Heart right ventricle (tissue), 16 donors: ENCODE data around the gene ZNHIT6. TPM values are rescaled to one million over a fixed set of nuclear protein-coding genes. Genes with fewer than 3 reads are reported as not detected.

ENCODE experiments used
- ATAC-seq, 8 donors: fragments of 200-7000 bp; cut with Tn5 transposase; one replicate each; pipeline ENCODE4 v1.9.1; 2020; ENCODE audit warnings: mild to moderate bottlenecking in 8 of 8, moderate library complexity in 8 of 8, moderate number of reproducible peaks in 1 of 8
- DNase-seq, 2 donors: peaks; one replicate each; pipeline ENCODE4 v3.0.0-alpha.2; 2020
- H3K27ac ChIP-seq, 10 donors: fragments of 200-600 bp; sonication (generic) in 2 of 10; one replicate each; pipeline versions ENCODE4 v1.5.0 to v1.8.0; 2020 to 2022; ENCODE audit warnings: mild to moderate bottlenecking in 3 of 10
- H3K27me3 ChIP-seq, 7 donors: fragments of 200-600 bp; one replicate each; pipeline ENCODE4 v1.8.0; 2021 to 2022; ENCODE audit warnings: mild to moderate bottlenecking in 2 of 7
- H3K36me3 ChIP-seq, 9 donors: fragments of 200-600 bp; sonication (generic) in 1 of 9; one replicate each; pipeline versions ENCODE4 v1.5.0 to v1.8.0; 2020 to 2022; ENCODE audit warnings: mild to moderate bottlenecking in 2 of 9
- H3K4me1 ChIP-seq, 9 donors: fragments of 200-600 bp; sonication (generic) in 1 of 9; one replicate each; pipeline versions ENCODE4 v1.5.0 to v1.8.0; 2020 to 2022; ENCODE audit warnings: mild to moderate bottlenecking in 4 of 9
- H3K4me3 ChIP-seq, 10 donors: fragments of 200-600 bp; sonication (generic) in 2 of 10; one replicate each; pipeline versions ENCODE4 v1.5.0 to v1.8.0; 2020 to 2022; ENCODE audit warnings: mild to moderate bottlenecking in 7 of 10, moderate library complexity in 2 of 10
- H3K9me3 ChIP-seq, 11 donors: fragments of 200-600 bp in 10 of 11; sonication (generic) in 2 of 11; one replicate each; pipeline versions ENCODE4 v1.5.0 to v1.8.0; 2013 to 2022; ENCODE audit warnings: mild to moderate bottlenecking in 2 of 11, control low read depth in 1 of 11, moderate library complexity in 1 of 11
- WGBS, 2 donors: extraction: QIAGEN DNeasy Blood & Tissue Kit; methylation state at CpG; one replicate each; pipeline ENCODE4 v1.1.7; 2013; ENCODE audit warnings: inconsistent platforms in 1 of 2; 5-methylcytosine and 5-hydroxymethylcytosine counted together
- intact Hi-C, 10 donors: fragments of 100-400 bp; cut with DNase I; formaldehyde crosslinking; loops; one replicate each; pipeline versions ENCODE4 v1.11.1 to v1.14.2; 2022
- polyA plus RNA-seq, 2 donors: library from polyadenylated mRNA; stranded (reverse); fragments of 200-250 nt; gene quantifications; one replicate each; pipeline ENCODE4 v1.2.3, GENCODE V29; 2013
- total RNA-seq, 10 donors: library from RNA; stranded (reverse); fragmentation: NEBNext Ultra II Directional in 3 of 10; extraction: Animal tissue kit (Norgen Biotek cat#: 25700) in 3 of 10; gene quantifications; one replicate each; pipeline versions ENCODE4 v1.2.1 to v1.2.4, GENCODE V29; 2021 to 2023
- TF ChIP-seq, protein P1 (sequence below), 9 donors: fragments of 200-600 bp; sonication (generic) in 2 of 9; IDR thresholded peaks; one replicate each; pipeline versions ENCODE4 v1.5.0 to v1.8.0; 2021 to 2022; ENCODE audit warnings: antibody characterized with exemption in 9 of 9, mild to moderate bottlenecking in 5 of 9, moderate library complexity in 1 of 9
- donor health status: Arrhythmogenic right ventricular cardiomyopathy.
- donor health status: ischemic (EF 13 %, LVEDD 7.1; RV severe dilation, severe dysfunction).
- donor health status: healthy with polysubstance abuse.
- donor health status: DM: no; HTN: yes; CAD: no.
- donor health status: DM: no; HTN: no; CAD: no.
- donor health status: ischemic (EF 25% LVEDD 6.9; RV normal size, moderate dysfunction).
- donor health status: ischemic (EF 25% LVEDD 5.7; RV mildly dilated, moderate dysfunction).
- donor health status: healthy.
- donor health status: DM: yes; HTN: yes; CAD: no.
- donor health status: Ischemic cardiomyopathy.
- donor health status: ischemic (EF 35%, LVEDD 5.7; RV mildly dilated, moderate dysfunction).
- donor health status: nonischemic (EF 11% LVEDD 7.7; RV severe dilation, severe dysfunction).
- donor health status: DM: yes; HTN: yes; CAD: no.
- donor health status: PGD.
- donor health status: ischemic (EF 29% LVEDD 5.4; RV normal size, mild dysfunction).
- donor health status: nonischemic (EF 23%, LVEDD 6.1; RV moderate dilation, normal function).

The ZNHIT6 gene
- total and polyA plus RNA-seq, 12 donors = 6.0 to 12.8 (median 10.5) TPM

DNA sequence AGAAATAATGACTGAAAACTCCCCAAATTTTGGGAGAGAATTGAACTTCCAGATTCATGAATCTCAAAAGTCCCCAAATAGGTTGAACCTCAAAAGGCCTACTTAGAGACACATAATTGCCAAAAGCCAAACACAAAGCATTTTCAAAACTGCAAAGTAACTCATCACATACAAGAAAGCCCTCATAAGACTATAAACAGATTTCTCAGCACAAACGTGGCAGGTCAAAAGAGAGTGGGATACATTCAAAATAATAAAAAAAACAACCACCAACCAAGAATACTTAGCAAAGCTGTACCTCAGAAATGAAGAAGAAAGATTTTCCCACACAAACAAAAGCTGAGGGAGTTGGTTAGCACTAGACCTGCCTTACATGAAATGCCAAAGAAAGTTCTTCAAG is 69.8 kb downstream of the ZNHIT6 start:
- TF ChIP-seq, protein P1, sequence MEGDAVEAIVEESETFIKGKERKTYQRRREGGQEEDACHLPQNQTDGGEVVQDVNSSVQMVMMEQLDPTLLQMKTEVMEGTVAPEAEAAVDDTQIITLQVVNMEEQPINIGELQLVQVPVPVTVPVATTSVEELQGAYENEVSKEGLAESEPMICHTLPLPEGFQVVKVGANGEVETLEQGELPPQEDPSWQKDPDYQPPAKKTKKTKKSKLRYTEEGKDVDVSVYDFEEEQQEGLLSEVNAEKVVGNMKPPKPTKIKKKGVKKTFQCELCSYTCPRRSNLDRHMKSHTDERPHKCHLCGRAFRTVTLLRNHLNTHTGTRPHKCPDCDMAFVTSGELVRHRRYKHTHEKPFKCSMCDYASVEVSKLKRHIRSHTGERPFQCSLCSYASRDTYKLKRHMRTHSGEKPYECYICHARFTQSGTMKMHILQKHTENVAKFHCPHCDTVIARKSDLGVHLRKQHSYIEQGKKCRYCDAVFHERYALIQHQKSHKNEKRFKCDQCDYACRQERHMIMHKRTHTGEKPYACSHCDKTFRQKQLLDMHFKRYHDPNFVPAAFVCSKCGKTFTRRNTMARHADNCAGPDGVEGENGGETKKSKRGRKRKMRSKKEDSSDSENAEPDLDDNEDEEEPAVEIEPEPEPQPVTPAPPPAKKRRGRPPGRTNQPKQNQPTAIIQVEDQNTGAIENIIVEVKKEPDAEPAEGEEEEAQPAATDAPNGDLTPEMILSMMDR (IDR thresholded peaks at IDR 0.05) = no peak
- WGBS, 2 donors = 74 to 78% methylated on average over 1 of the region's 1 CpG
- DNase-seq = no peak
- no peak overlapping the region for H3K27ac ChIP-seq
- H3K36me3 ChIP-seq = peaks cover 0 to 42% (median 5%) of the 10 kb centered on the region in 9 donors
- H3K4me1 ChIP-seq = no peaks in the 10 kb centered on the region
- H3K27me3 ChIP-seq = no peaks in the 10 kb centered on the region
- H3K9me3 ChIP-seq = peaks cover 0 to 39% (median 23%) of the 10 kb centered on the region in 11 donors
- H3K4me3 ChIP-seq = no peak overlapping the region
- no peak for ATAC-seq
- intact Hi-C loops = no loop called here

- TF ChIP-seq, protein P1 (IDR thresholded peaks at IDR 0.05) = peak in 3 of 9 donors; percentile 9 to 20 (median 12)
- DNase-seq (no peak), ATAC-seq (no peak)
- Histone ChIP-seq H3K27me3 (no peaks in the 10 kb centered on the region), H3K36me3 (no peaks in the 10 kb centered on the region), H3K4me3 (no peak overlapping the region), H3K27ac (no peak overlapping the region), H3K4me1 (peaks cover 2 to 17% (median 9%) of the 10 kb centered on the region in 9 donors), H3K9me3 (no peaks in the 10 kb centered on the region)
- WGBS, 2 donors = 96 to 98% methylated on average over 2 of the region's 2 CpGs
- intact Hi-C loops = no loop called here
Measured at GRCh38 chr1:85630493-85630892, 77.7 kb downstream of the ZNHIT6 start.

GRCh38 chr1:85629532-85629920 is 78.7 kb downstream of the ZNHIT6 start:
- no peak for DNase-seq
- TF ChIP-seq, protein P1 (IDR thresholded peaks at IDR 0.05) = no peak
- Histone ChIP-seq H3K27me3 (no peaks in the 10 kb centered on the region), H3K36me3 (no peaks in the 10 kb centered on the region), H3K4me3 (no peak overlapping the region), H3K4me1 (peaks cover 2 to 17% (median 9%) of the 10 kb centered on the region in 9 donors), H3K27ac (peak overlapping the region in 5 of 10 donors; percentile 29 to 83 (median 51)), H3K9me3 (no peaks in the 10 kb centered on the region)
- WGBS, 2 donors = 73 to 82% methylated on average over 2 of the region's 2 CpGs
- ATAC-seq = no peak
- intact Hi-C loops = no loop called here

GRCh38 chr1:85628791-85629531 is 79.3 kb downstream of the ZNHIT6 start:
- peak overlapping the region in 9 of 10 donors; percentile 18 to 83 (median 51) for H3K27ac ChIP-seq
- no peak overlapping the region for H3K4me3 ChIP-seq
- intact Hi-C loops = no loop called here
- TF ChIP-seq, protein P1 (IDR thresholded peaks at IDR 0.05) = no peak
- H3K36me3 ChIP-seq = no peaks in the 10 kb centered on the region
- ATAC-seq (peak; percentile 61 to 85 (median 80)), DNase-seq (peak; percentile 34 to 38)
- H3K4me1 ChIP-seq = peaks cover 2 to 17% (median 9%) of the 10 kb centered on the region in 9 donors
- H3K27me3 ChIP-seq = no peaks in the 10 kb centered on the region
- WGBS, 2 donors = 67% methylated on average over 9 of the region's 9 CpGs
- H3K9me3 ChIP-seq = no peaks in the 10 kb centered on the region
